Measurements from ENCODE around the gene TEX10.

Gene TEX10

DNA sequence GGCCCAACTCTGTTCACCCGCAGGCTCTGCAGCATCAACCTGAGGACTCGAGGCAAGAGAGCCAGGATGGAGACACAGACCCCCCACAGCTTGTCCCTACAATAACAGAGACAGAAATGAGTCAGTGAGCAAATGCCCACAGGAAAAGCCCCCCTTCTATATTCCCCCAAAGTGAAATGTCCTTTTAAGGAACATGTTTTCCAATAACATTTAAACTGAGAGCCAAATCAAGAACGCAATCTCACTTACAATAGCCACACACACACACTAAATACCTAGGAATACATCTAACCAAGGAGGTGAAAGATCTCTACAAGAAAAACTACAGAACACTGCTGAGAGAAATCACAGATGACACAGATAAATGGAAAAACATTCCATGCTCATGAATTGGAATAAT is 49.0 kb downstream of the TEX10 start:
- no peak for DNase-seq (ENCODE audit: low read depth, low spot score)
- H3K36me3 ChIP-seq (ENCODE audit: insufficient read depth, low read length), result peaks cover 100% of the 10 kb centered on the region
- peaks cover 10% of the 10 kb centered on the region for H3K9me3 ChIP-seq (ENCODE audit: low read depth, low read length)
- no peak overlapping the region for H3K27ac ChIP-seq
- H3K4me3 ChIP-seq, result no peak overlapping the region
- TF ChIP-seq POLR2AphosphoS5 (IDR thresholded peaks at IDR 0.05; ENCODE audit: borderline replicate concordance, low read depth, low read length), result no peak
- H3K9ac ChIP-seq (ENCODE audit: insufficient read length), result no peak overlapping the region

DNA sequence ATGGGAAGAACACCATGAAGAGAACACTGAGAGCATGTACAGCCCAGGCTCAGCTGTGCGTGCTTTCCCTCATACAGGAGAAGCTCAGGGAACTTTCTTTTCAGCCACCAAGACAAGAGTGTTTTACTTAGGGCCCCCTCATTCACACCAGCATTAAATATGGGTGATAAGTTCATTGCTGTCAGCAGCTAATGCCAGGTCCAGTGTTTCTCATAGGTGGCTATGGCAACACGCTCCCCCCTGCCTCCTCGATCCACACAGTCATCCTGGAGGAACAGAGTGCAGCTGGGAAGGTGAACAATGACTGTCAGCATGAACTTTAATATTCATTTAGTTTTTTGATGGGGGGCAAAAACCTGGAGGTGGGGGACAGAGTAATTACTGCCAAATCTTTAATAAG is 54.4 kb downstream of the TEX10 start:
- H3K36me3 ChIP-seq (ENCODE audit: insufficient read depth, low read length), result peaks cover 74% of the 10 kb centered on the region
- TF ChIP-seq EZH2 (IDR thresholded peaks at IDR 0.05), result no peak
- TF ChIP-seq POLR2AphosphoS5 (IDR thresholded peaks at IDR 0.05; ENCODE audit: borderline replicate concordance, low read depth, low read length), result no peak
- no peak for TF ChIP-seq FOXP2 (optimal IDR thresholded peaks at IDR 0.05; ENCODE audit: control extremely low read depth, extremely low read length, insufficient read depth)
- DNase-seq (ENCODE audit: low read depth, low spot score), result no peak
- H3K27ac ChIP-seq, result no peak overlapping the region
- no peak overlapping the region for H3K9ac ChIP-seq (ENCODE audit: insufficient read length)
- no peak overlapping the region for H3K4me3 ChIP-seq
- H3K9me3 ChIP-seq (ENCODE audit: low read depth, low read length), result no peaks in the 10 kb centered on the region

DNA sequence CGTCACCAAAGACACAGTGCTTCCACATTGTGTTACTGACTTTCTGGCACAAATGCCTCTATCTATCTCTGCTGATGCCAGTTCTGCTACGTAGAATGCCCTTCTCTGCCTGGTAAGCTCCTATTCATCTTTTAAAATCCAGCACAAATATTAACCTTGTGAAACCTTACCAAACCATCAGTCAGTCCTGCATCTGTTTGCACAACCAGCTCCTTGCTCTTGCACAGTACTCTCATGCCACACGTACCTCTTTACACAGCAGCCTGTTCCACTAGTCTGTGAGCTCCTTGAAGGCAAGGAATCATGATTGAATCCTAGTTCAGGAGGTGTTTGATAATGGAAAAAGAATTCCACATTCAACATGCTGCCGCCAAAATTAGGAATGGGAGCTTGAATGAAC is 56.3 kb downstream of the TEX10 start:
- Histone ChIP-seq H3K36me3 (ENCODE audit: insufficient read depth, low read length) (peaks cover 71% of the 10 kb centered on the region), H3K9me3 (ENCODE audit: low read depth, low read length) (no peaks in the 10 kb centered on the region), H3K27ac (no peak overlapping the region), H3K4me3 (no peak overlapping the region), H3K9ac (ENCODE audit: insufficient read length) (no peak overlapping the region)
- DNase-seq (ENCODE audit: low read depth, low spot score), result no peak
- TF ChIP-seq FOXP2 (optimal IDR thresholded peaks at IDR 0.05; ENCODE audit: control extremely low read depth, extremely low read length, insufficient read depth), result no peak
- no peak for TF ChIP-seq POLR2AphosphoS5 (IDR thresholded peaks at IDR 0.05; ENCODE audit: borderline replicate concordance, low read depth, low read length)
- TF ChIP-seq EZH2 (IDR thresholded peaks at IDR 0.05), result no peak

DNA sequence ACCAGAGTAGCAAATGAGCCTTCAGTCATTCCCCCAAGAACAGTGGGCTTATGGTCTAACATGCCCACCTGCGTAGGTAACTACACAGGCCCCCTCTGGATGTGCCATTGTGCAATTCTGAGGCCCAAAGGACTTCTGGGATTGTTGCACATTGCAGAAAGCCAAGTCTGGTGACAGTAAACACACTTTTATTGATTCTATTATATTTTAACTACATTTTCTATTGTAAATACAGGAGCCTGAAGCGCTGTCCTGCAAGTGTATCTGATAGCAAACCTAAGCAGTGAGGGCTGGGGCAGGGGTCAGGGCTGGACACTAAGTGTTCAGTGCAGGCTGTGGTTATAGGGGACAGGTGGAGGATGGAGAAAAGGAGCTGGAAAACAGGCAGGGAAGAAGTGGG is 57.5 kb downstream of the TEX10 start:
- H3K27ac ChIP-seq, result no peak overlapping the region
- H3K9me3 ChIP-seq (ENCODE audit: low read depth, low read length), result no peaks in the 10 kb centered on the region
- H3K4me3 ChIP-seq, result no peak overlapping the region
- H3K9ac ChIP-seq (ENCODE audit: insufficient read length), result no peak overlapping the region
- TF ChIP-seq EZH2 (IDR thresholded peaks at IDR 0.05), result no peak
- TF ChIP-seq FOXP2 (optimal IDR thresholded peaks at IDR 0.05; ENCODE audit: control extremely low read depth, extremely low read length, insufficient read depth), result no peak
- TF ChIP-seq POLR2AphosphoS5 (IDR thresholded peaks at IDR 0.05; ENCODE audit: borderline replicate concordance, low read depth, low read length), result no peak
- no peak for DNase-seq (ENCODE audit: low read depth, low spot score)
- peaks cover 67% of the 10 kb centered on the region for H3K36me3 ChIP-seq (ENCODE audit: insufficient read depth, low read length)

DNA sequence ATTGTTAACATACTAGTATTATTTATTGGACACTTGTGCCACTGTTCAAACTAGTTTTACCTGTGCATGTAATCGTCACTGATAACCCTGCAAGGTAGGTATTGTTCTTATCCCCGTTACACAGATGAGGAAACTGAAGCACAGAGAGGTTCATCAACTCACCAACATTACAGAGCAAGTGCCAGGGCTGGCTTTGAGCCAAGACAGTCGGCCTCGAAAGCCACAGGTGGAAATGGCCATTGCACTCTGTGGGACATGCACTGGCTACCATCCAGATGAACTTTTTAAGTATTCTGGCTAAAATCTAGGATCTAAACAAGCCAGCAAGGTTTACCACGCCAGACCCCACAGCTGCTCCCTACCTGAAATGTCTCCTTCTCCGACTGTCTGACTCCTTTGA is 57.9 kb downstream of the TEX10 start:
- no peak for TF ChIP-seq EZH2 (IDR thresholded peaks at IDR 0.05)
- TF ChIP-seq POLR2AphosphoS5 (IDR thresholded peaks at IDR 0.05; ENCODE audit: borderline replicate concordance, low read depth, low read length), result no peak
- no peak for TF ChIP-seq FOXP2 (optimal IDR thresholded peaks at IDR 0.05; ENCODE audit: control extremely low read depth, extremely low read length, insufficient read depth)
- H3K9ac ChIP-seq (ENCODE audit: insufficient read length), result no peak overlapping the region
- H3K9me3 ChIP-seq (ENCODE audit: low read depth, low read length), result no peaks in the 10 kb centered on the region
- DNase-seq (ENCODE audit: low read depth, low spot score), result no peak
- no peak overlapping the region for H3K27ac ChIP-seq
- H3K36me3 ChIP-seq (ENCODE audit: insufficient read depth, low read length), result peaks cover 64% of the 10 kb centered on the region
- H3K4me3 ChIP-seq, result no peak overlapping the region

DNA sequence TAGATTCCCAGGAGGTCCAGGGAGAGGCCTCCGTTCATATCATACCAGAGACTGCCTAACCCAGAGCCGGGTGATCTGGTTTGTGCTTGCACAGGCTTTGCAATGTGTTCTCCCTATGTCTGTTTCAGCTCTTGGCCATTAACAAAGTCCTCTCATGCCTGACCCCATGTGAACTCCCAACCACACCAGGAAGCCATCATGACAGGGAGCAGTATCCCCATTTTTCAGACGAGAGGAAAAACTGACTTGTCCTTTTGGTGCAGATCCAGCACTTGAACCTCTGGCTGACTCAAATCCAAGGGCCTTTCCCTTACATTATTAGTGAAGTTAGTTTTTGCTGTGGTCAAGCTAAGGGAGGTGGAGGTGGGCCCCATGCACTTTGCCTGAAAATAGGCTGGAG is 58.4 kb downstream of the TEX10 start:
- no peak overlapping the region for H3K27ac ChIP-seq
- DNase-seq (ENCODE audit: low read depth, low spot score), result no peak
- H3K4me3 ChIP-seq, result no peak overlapping the region
- H3K9ac ChIP-seq (ENCODE audit: insufficient read length), result no peak overlapping the region
- TF ChIP-seq FOXP2 (optimal IDR thresholded peaks at IDR 0.05; ENCODE audit: control extremely low read depth, extremely low read length, insufficient read depth), result no peak
- TF ChIP-seq EZH2 (IDR thresholded peaks at IDR 0.05), result no peak
- no peak for TF ChIP-seq POLR2AphosphoS5 (IDR thresholded peaks at IDR 0.05; ENCODE audit: borderline replicate concordance, low read depth, low read length)
- peaks cover 64% of the 10 kb centered on the region for H3K36me3 ChIP-seq (ENCODE audit: insufficient read depth, low read length)
- no peaks in the 10 kb centered on the region for H3K9me3 ChIP-seq (ENCODE audit: low read depth, low read length)

DNA sequence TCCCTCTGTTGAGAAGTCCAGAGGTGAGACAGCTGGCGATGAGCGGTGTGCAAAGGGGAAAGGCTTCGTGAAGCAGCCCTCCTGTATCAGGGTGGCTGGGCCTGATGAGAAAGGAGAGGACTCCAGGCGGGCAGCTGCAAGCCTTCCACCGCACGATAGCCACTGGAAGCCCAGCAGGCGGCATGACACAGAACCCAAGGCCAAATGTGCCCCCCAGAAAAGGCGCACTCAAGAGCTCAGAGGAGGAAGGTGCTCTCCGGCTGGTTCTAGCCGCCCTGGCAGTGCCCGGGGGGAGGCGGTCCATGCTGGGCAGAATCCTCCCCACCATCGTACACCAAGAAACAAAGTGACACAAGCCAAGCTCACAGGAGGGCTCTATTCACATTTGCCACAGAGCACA is 60.3 kb downstream of the TEX10 start:
- no peak for DNase-seq (ENCODE audit: low read depth, low spot score)
- TF ChIP-seq EZH2 (IDR thresholded peaks at IDR 0.05), result no peak
- no peak for TF ChIP-seq FOXP2 (optimal IDR thresholded peaks at IDR 0.05; ENCODE audit: control extremely low read depth, extremely low read length, insufficient read depth)
- TF ChIP-seq POLR2AphosphoS5 (IDR thresholded peaks at IDR 0.05; ENCODE audit: borderline replicate concordance, low read depth, low read length), result no peak
- Histone ChIP-seq H3K36me3 (ENCODE audit: insufficient read depth, low read length) (peaks cover 63% of the 10 kb centered on the region), H3K27ac (no peak overlapping the region), H3K9me3 (ENCODE audit: low read depth, low read length) (no peaks in the 10 kb centered on the region), H3K9ac (ENCODE audit: insufficient read length) (no peak overlapping the region), H3K4me3 (no peak overlapping the region)

DNA sequence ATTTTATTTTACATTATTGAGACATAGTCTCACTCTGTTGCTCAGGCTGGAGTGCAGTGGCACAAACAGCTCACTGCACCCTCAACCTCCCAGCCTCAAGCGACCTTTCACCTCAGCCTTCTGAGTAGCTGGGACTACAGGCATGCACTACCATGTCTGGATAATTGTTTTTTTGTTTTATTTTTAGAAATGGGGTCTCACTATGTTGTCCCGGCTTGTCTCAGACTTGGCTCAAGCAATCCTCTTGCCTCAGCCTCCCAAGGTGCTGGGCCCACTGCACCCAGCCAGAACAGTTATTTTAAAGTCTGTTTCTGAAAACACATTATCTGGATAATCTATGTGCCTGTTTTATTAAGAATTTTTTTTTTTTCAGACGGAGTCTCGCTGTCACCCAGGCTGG is 62.0 kb downstream of the TEX10 start:
- H3K36me3 ChIP-seq (ENCODE audit: insufficient read depth, low read length), result peaks cover 67% of the 10 kb centered on the region
- no peak overlapping the region for H3K9ac ChIP-seq (ENCODE audit: insufficient read length)

DNA sequence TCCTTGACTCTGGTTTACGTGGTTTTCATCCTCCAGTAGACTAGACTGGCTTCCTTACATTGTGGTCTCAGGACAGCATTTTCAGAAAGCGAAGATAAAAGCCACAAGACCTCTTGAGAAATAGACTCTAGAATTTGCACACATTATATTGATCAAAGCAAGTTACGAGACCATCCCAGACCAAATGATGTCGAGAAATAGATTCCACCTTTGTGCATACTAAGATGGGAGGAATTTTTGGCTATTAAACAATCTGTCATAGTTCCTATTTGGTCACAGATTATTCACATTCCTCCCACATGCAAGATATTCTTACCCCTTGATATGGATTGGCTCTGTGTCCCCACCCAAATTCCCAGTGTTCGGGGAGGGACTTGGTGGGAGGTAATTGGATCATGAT is 65.6 kb downstream of the TEX10 start:
- no peak overlapping the region for H3K9ac ChIP-seq (ENCODE audit: insufficient read length)
- no peak for DNase-seq (ENCODE audit: low read depth, low spot score)
- no peak overlapping the region for H3K4me3 ChIP-seq
- peaks cover 10% of the 10 kb centered on the region for H3K9me3 ChIP-seq (ENCODE audit: low read depth, low read length)
- no peak for TF ChIP-seq FOXP2 (optimal IDR thresholded peaks at IDR 0.05; ENCODE audit: control extremely low read depth, extremely low read length, insufficient read depth)
- no peak for TF ChIP-seq EZH2 (IDR thresholded peaks at IDR 0.05)
- no peak for TF ChIP-seq POLR2AphosphoS5 (IDR thresholded peaks at IDR 0.05; ENCODE audit: borderline replicate concordance, low read depth, low read length)
- H3K36me3 ChIP-seq (ENCODE audit: insufficient read depth, low read length), result peaks cover 78% of the 10 kb centered on the region
- no peak overlapping the region for H3K27ac ChIP-seq

More for the DNA sequence above, 62.0 kb downstream of the TEX10 start:
- no peak for DNase-seq (ENCODE audit: low read depth, low spot score)
- Histone ChIP-seq H3K9me3 (ENCODE audit: low read depth, low read length) (peaks cover 1% of the 10 kb centered on the region; the same call in 1 of the 2 replicates), H3K27ac (no peak overlapping the region), H3K4me3 (no peak overlapping the region)
- TF ChIP-seq POLR2AphosphoS5 (IDR thresholded peaks at IDR 0.05; ENCODE audit: borderline replicate concordance, low read depth, low read length), result no peak
- no peak for TF ChIP-seq EZH2 (IDR thresholded peaks at IDR 0.05)
- no peak for TF ChIP-seq FOXP2 (optimal IDR thresholded peaks at IDR 0.05; ENCODE audit: control extremely low read depth, extremely low read length, insufficient read depth)
